Cardiac fibroblast (primary cell): ENCODE measurements around the gene EIF6.

Experiments used
- DNase-seq, 2 donors: peaks; one replicate each; pipeline versions ENCODE4 v3.0.0 to v3.0.0-alpha.2; 2010; ENCODE audit warnings: low read depth in 2 of 2
- H3K4me3 ChIP-seq, 2 donors: replicated peaks in 1 of 2; 1 replicate in 1 of 2; 2 replicates in 1 of 2; pipeline ENCODE4 v1.5.1; 2011; ENCODE audit warnings: low read depth in 2 of 2, low read length in 2 of 2, mild to moderate bottlenecking in 2 of 2, moderate library complexity in 1 of 2
- TF ChIP-seq, protein P1 (sequence below): IDR thresholded peaks from one replicate; pipeline ENCODE4 v1.5.1; 2011; ENCODE audit warnings: low read depth, mild to moderate bottlenecking, low read length, inconsistent platforms

EIF6 gene

DNA sequence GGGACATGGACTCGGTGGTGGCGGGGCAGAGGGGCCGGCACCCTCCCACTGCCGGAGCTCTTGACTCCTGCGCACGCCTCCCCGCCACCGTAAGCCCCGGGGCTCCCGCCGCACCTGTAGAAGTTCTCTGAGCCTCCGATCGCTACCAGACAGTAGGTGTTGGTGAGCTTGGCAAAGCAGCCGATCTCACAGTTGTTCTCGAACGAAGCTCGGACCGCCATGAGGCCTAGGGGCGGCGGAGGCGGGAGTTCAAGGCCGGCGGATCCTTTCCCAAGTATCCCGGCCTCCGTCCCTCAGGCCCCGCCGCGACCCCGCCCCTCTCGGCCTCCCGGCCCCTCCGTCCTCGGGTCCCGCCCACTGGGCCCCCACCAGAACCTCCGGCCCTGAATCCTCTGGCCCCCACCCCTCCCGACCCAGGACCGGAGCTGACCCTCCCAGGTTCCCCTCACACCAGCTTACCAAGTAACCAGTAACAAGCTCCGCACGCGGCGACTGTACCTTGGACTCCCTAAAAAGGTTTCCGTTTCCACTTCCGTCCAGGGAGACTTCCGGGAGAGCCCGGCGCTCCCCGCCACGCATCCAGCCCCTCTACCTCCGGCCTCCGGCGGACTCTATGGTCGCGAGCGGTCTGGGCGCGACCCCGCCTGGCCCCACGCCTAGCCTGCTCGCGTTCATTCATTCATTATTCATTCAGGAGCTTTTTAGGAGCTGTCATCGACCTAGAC lies at the start of gene EIF6:
Gene EIF6 (minus strand): TSS at position 506 of the 725 bp plus-strand sequence. CDS start 285 bp downstream, at position 221.
- peak within 1 kb of the TSS; percentile 81 to 88 for H3K4me3 ChIP-seq
- DNase-seq = peak; percentile 89 to 91
- TF ChIP-seq, protein P1, sequence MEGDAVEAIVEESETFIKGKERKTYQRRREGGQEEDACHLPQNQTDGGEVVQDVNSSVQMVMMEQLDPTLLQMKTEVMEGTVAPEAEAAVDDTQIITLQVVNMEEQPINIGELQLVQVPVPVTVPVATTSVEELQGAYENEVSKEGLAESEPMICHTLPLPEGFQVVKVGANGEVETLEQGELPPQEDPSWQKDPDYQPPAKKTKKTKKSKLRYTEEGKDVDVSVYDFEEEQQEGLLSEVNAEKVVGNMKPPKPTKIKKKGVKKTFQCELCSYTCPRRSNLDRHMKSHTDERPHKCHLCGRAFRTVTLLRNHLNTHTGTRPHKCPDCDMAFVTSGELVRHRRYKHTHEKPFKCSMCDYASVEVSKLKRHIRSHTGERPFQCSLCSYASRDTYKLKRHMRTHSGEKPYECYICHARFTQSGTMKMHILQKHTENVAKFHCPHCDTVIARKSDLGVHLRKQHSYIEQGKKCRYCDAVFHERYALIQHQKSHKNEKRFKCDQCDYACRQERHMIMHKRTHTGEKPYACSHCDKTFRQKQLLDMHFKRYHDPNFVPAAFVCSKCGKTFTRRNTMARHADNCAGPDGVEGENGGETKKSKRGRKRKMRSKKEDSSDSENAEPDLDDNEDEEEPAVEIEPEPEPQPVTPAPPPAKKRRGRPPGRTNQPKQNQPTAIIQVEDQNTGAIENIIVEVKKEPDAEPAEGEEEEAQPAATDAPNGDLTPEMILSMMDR = no peak

DNA sequence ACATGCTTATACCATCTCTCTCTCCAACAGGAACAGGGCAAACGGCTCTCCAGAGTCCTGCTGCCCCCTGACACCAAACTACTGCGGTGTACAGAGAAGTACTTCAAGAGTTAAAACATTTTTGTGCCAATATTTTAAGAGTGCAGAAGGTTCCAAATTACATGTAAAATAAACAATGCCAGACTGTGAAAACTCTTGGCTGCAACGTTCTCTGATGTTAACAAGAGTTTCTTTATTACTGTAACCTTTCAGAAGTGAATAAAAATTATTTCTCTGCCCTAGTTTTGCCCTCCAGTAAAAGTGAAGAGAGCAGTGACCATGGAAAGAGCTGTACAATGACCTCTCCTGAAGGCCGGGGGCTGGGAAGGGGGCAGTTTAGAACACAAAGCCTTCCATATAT lies 49.0 kb upstream of the EIF6 start:
- TF ChIP-seq, protein P1 = no peak
- DNase-seq = no peak

DNA sequence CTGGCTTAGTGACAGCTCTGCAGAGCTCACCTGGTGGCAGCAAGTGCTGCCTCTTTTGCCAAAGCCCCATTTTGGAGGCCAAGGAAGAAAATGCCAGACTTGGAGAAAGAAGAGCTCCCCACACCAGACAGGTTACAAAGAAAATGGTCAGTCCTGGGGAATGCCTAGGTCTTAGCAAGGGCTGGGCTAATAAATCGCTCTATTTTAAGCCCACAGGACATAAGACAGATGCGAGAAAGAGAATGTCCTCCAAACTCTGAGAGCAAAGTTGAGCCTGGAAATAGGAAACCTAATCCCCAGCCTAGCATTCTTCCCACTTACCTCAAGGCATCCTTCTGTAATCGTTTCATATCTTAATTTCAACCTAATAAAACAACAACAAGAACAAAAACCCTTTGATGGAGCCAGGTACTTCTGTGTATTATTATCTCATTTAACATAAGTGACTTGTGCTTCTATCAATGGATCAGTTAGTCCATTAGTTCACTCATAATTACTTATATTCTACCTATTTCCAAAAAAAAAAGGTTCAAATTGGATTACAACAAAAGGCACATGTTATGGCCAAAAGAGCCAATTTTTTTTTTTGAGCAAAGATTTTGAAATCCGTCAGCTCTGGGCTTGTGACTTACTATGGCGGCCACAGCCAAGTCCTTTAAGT lies 48.1 kb upstream of the EIF6 start:
- no peak overlapping the region for H3K4me3 ChIP-seq
- no peak for DNase-seq
- TF ChIP-seq, protein P1 = no peak

More for the DNA sequence above, 49.0 kb upstream of the EIF6 start:
- H3K4me3 ChIP-seq = no peak overlapping the region

DNA sequence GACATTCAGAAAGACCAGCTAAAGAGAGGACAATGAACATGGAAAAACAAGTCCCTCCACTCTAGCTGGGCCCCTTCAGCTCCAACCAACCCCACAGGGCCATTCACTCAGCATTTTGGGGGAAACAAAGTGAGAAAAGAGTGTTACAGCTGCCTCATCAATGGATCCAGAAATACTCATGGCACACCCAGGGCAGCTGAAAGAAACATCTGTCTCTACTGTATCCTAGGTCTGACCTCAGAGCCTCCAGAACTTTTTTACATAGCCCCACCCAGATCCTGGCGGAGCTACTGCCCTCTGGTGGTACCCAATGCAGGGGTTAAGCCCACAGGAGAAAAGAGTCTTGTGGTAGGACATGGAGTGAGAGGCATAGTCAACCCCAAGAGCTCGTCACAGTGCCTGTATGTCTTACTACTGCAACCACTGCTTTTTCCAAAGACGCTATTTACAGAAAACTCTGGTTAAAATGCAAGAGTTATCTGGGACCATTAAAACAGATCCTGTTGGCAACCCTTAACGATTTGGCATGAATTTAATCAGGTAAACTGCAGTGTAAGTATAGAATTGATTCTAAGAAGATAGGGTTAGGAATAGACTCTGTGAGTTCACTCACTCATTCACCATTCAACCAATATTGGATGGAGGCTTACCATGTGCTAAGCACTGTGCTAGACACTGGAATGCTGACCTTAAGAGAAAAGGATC lies 45.0 kb upstream of the EIF6 start:
- H3K4me3 ChIP-seq = no peak overlapping the region
- TF ChIP-seq, protein P1 = peak; percentile 67
- peak in 1 of 2 donors; percentile 60 for DNase-seq

DNA sequence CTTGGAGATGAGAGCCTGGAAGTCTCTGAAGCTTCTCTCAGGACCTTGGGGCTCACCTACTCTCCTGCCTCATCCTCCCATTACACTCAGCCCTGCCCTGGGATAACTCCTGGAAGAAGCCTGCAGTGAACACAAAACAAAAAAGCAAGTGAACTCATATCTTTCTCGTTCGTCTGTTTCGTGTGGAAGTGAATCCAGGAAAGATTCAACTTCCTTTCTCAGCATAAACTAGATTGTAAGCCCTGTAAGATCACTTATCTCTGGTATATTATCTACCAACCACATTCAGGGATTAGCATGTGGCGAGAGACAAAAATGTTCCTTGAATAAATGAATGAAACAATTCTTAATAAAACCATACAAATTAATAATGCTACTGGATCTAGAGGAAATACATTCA lies 44.1 kb upstream of the EIF6 start:
- no peak for DNase-seq
- no peak overlapping the region for H3K4me3 ChIP-seq
- TF ChIP-seq, protein P1 = no peak

DNA sequence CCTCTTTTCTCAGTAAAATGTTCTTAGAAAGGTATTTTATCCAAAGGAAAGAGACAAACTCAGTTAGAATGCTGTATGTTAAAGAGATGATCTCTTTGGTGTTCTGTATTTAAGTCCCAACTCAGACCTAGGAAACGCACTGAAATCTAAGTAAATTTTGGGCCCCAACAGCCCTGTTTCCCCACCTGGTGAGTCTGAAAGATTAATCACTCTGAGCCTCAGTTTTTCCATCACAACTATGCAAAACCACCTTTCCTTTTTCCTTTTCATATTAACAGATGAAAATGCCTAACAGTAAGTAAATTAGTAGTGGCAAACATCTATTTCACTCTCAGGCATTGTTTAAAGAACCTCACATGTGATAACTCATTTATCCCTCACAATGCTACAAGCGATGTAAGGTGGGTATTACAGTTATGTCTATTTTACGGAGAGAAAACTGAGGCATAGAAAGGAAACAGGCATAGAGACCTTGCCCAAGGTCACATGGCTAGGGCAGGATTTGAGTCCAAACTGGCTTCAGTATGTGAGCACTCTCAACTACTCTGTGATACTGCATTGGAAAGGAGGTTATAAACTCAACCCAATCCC lies 43.6 kb upstream of the EIF6 start:
- no peak for DNase-seq
- H3K4me3 ChIP-seq = no peak overlapping the region
- TF ChIP-seq, protein P1 = no peak
